ENCODE data around the gene CTNNA2.
"Not testable (repeated sequence)": the region's sequence is repeated elsewhere in the genome, so short reads cannot be mapped to it uniquely, and the experiment has no call there.

Gene CTNNA2

GRCh38 chr2:80154231-80154915, 641.5 kb downstream of the CTNNA2 start:
- no peak for DNase-seq

- DNase-seq: no peak
Observed at GRCh38 chr2:80164375-80164774, 651.5 kb downstream of the CTNNA2 start.

- no peak for DNase-seq
Observed at GRCh38 chr2:80166483-80167171, 653.8 kb downstream of the CTNNA2 start.

- DNase-seq: no peak
Observed at GRCh38 chr2:80167284-80167808, 654.5 kb downstream of the CTNNA2 start.

GRCh38 chr2:80168037-80168436, 655.2 kb downstream of the CTNNA2 start:
- DNase-seq: no peak

- no peak for DNase-seq
Observed at GRCh38 chr2:80168801-80169200, 656.0 kb downstream of the CTNNA2 start.

GRCh38 chr2:80169811-80170594, 657.2 kb downstream of the CTNNA2 start:
- no peak for DNase-seq

GRCh38 chr2:80185091-80185490, 672.2 kb downstream of the CTNNA2 start:
- no peak for DNase-seq

GRCh38 chr2:80186262-80186661, 673.4 kb downstream of the CTNNA2 start:
- no peak for DNase-seq

- no peak for DNase-seq
Observed at GRCh38 chr2:80187156-80187555, 674.3 kb downstream of the CTNNA2 start.

GRCh38 chr2:80190166-80190565, 677.3 kb downstream of the CTNNA2 start:
- no peak for DNase-seq

GRCh38 chr2:80193566-80193965, 680.7 kb downstream of the CTNNA2 start:
- DNase-seq: no peak

- no peak for DNase-seq
Observed at GRCh38 chr2:80195034-80195433, 682.2 kb downstream of the CTNNA2 start.

GRCh38 chr2:80198042-80198441, 685.2 kb downstream of the CTNNA2 start:
- DNase-seq: no peak

GRCh38 chr2:80199504-80199903, 686.7 kb downstream of the CTNNA2 start:
- no peak for DNase-seq

- not testable (repeated sequence) for DNase-seq
Observed at GRCh38 chr2:80203929-80204328, 691.1 kb downstream of the CTNNA2 start.

GRCh38 chr2:80205498-80205897, 692.6 kb downstream of the CTNNA2 start:
- no peak for DNase-seq

- no peak for DNase-seq
Observed at GRCh38 chr2:80209458-80209857, 696.6 kb downstream of the CTNNA2 start.

GRCh38 chr2:80217446-80217845, 704.6 kb downstream of the CTNNA2 start:
- DNase-seq: no peak

- no peak for DNase-seq
Observed at GRCh38 chr2:80222644-80223043, 709.8 kb downstream of the CTNNA2 start.

- DNase-seq: no peak
Observed at GRCh38 chr2:80231421-80231820, 718.6 kb downstream of the CTNNA2 start.

- DNase-seq: no peak
Observed at GRCh38 chr2:80233333-80233732, 720.5 kb downstream of the CTNNA2 start.

GRCh38 chr2:80238692-80239469, 726.0 kb downstream of the CTNNA2 start:
- DNase-seq: no peak

All from CD4-positive, alpha-beta T cell treated with Interleukin-12 subunit alpha and Interleukin-12 subunit beta, for 1 hour (primary cell).